Panc1 (cell line): ENCODE results near the gene CNPY4. TPM values are rescaled to one million over a fixed set of nuclear protein-coding genes. Genes with fewer than 3 reads are reported as not detected.
"Not testable (repeated sequence)": the region's sequence is repeated elsewhere in the genome, so short reads cannot be mapped to it uniquely, and the experiment has no call there.

Experiments
- ATAC-seq: fragments of 200-7000 bp; cut with Tn5 transposase; 2 replicates; pipeline ENCODE4 v1.9.1; 2020; ENCODE audit warnings: mild to moderate bottlenecking, moderate library complexity
- BruUV-seq: library from RNA; stranded (reverse); fragments of 400-500 nt; replicated peaks from 2 replicates; lab custom pipeline; 2021; lab: Mats Ljungman, UMichigan
- CTCF ChIA-PET: fragments of 300-600 bp; sonication (Branson Sonifier 250); formaldehyde crosslinking; loops from one replicate; lab custom pipeline; 2022; ENCODE audit warnings: antibody characterized with exemption; lab: Charles Lee
- POLR2A ChIA-PET: fragments of 300-600 bp; sonication (Branson Sonifier 250); formaldehyde crosslinking; loops from one replicate; lab custom pipeline; 2022; ENCODE audit warnings: antibody characterized with exemption; lab: Charles Lee
- DNase-seq: peaks from one replicate; pipeline ENCODE4 v3.0.0-alpha.2; 2010; ENCODE audit warnings: low read depth, low spot score
- H3K27ac ChIP-seq: 2 replicates; pipeline ENCODE4 v1.5.1; 2011; ENCODE audit warnings: mild to moderate bottlenecking, low read length, inconsistent platforms
- H3K27me3 ChIP-seq: fragments of 200-500 bp; sonication (Bioruptor generic); 2 replicates; pipeline ENCODE4 v1.6.0; 2014; ENCODE audit warnings: low read length, inconsistent platforms; ENCODE audit not compliant: control insufficient read depth, insufficient read depth
- H3K36me3 ChIP-seq: fragments of 200-500 bp; sonication (Bioruptor generic); 2 replicates; pipeline ENCODE4 v1.5.1; 2014; ENCODE audit warnings: inconsistent platforms, mild to moderate bottlenecking, low read length, moderate library complexity; ENCODE audit not compliant: control insufficient read depth, insufficient read depth
- H3K4me1 ChIP-seq: 2 replicates; pipeline ENCODE4 v1.5.1; 2011; ENCODE audit warnings: inconsistent platforms, mild to moderate bottlenecking, low read length, moderate library complexity; ENCODE audit not compliant: control insufficient read depth, insufficient read depth
- H3K4me3 ChIP-seq, 2 experiments: 2 replicates each; pipeline ENCODE4 v1.5.1; 2011 to 2012; ENCODE audit warnings: low read depth in 2 of 2, low read length in 2 of 2, mild to moderate bottlenecking in 2 of 2, inconsistent platforms in 1 of 2, moderate library complexity in 1 of 2
- H3K9me3 ChIP-seq: fragments of 200-500 bp; sonication (Bioruptor generic); 2 replicates; pipeline ENCODE4 v1.5.1; 2014; ENCODE audit warnings: low read depth, mild to moderate bottlenecking, inconsistent platforms, low read length, moderate library complexity; ENCODE audit not compliant: control insufficient read depth, insufficient read depth
- CTCF ChIP-seq: fragments of 450-650 bp; IDR thresholded peaks from 2 replicates; pipeline ENCODE4 v1.5.1; 2017; ENCODE audit warnings: mild to moderate bottlenecking
- POLR2AphosphoS5 ChIP-seq: IDR thresholded peaks from 2 replicates; pipeline ENCODE4 v1.6.1; 2012; ENCODE audit warnings: mild to moderate bottlenecking, low read depth, low read length, moderate library complexity
- REST ChIP-seq, 2 experiments: IDR thresholded peaks; 2 replicates each; pipeline ENCODE4 v1.6.1; 2011 to 2012; ENCODE audit warnings: low read depth in 2 of 2, control low read depth in 1 of 2, low read length in 1 of 2, mild to moderate bottlenecking in 1 of 2, moderate library complexity in 1 of 2; ENCODE audit not compliant: insufficient read depth in 1 of 2
- SIN3A ChIP-seq: IDR thresholded peaks from 2 replicates; pipeline ENCODE4 v1.6.1; 2012; ENCODE audit warnings: low read depth, mild to moderate bottlenecking, low read length, moderate library complexity, borderline replicate concordance; ENCODE audit not compliant: insufficient read depth
- TCF7L2 ChIP-seq: IDR thresholded peaks from 2 replicates; pipeline ENCODE4 v1.6.1; 2011; ENCODE audit warnings: mild to moderate bottlenecking, low read depth, low read length, inconsistent platforms
- in situ Hi-C: cut with HindIII; loops from 2 replicates; pipeline ENCODE4 v1.10.0; 2016; ENCODE audit warnings: low sequenced_read_pairs, low pct_unique_long_range_greater_than_20kb
- intact Hi-C: fragments of 100-400 bp; cut with micrococcal nuclease; formaldehyde crosslinking; loops from one replicate; pipeline ENCODE4 v1.10.0; 2022; ENCODE audit not compliant: unreplicated experiment
- total RNA-seq: library from RNA; stranded (reverse); gene quantifications from one replicate; pipeline ENCODE4 v1.2.1, GENCODE V29; 2021; ENCODE audit not compliant: unreplicated experiment

The CNPY4 gene
- total RNA-seq, 1 experiment from 2014 or later, result 12.6 TPM

GRCh38 chr7:100128637-100128963 lies 9.2 kb downstream of the CNPY4 start:
- no peak overlapping the region for H3K27ac ChIP-seq
- peaks cover 18% of the 10 kb centered on the region for H3K4me1 ChIP-seq
- POLR2A ChIA-PET, result interaction anchor here (0.8 to 1.0 kb wide), 2 partner anchors 28 to 82 kb away, joined by 3 to 5 read pairs; partner anchors contain the start of genes AP4M1 and MCM7
- H3K27me3 ChIP-seq, result no peaks in the 10 kb centered on the region
- CTCF ChIA-PET, result interaction anchor here (0.9 kb wide), 1 partner anchor 9 kb away, joined by 4 read pairs; no protein-coding TSS in a partner anchor
- H3K9me3 ChIP-seq, result no peaks in the 10 kb centered on the region
- TF ChIP-seq POLR2AphosphoS5 (no peak), TCF7L2 (no peak), CTCF (no peak), REST (IDR thresholded peaks at IDR 0.05; ENCODE audit: insufficient read depth in 1 of 2, low read depth in 2 of 2, low read length in 1 of 2) (no peak), SIN3A (no peak)
- peak overlapping the region in 1 of 2 experiments; percentile 98; a peak in 2 of 4 replicates for H3K4me3 ChIP-seq
- ATAC-seq (no peak), DNase-seq (no peak)
- no TSS peak for BruUV-seq
- H3K36me3 ChIP-seq, result peaks cover 2% of the 10 kb centered on the region; the same call in 1 of the 2 replicates
- intact Hi-C loops, result no loop called here
- in situ Hi-C loops, result no loop called here

- POLR2A ChIA-PET, ATAC-seq, H3K27me3 ChIP-seq, DNase-seq, H3K9me3 ChIP-seq, BruUV-seq, H3K4me3 ChIP-seq, in situ Hi-C loops, H3K27ac ChIP-seq, CTCF ChIA-PET, H3K36me3 ChIP-seq: not testable (repeated sequence)
- intact Hi-C loops, result loop anchor here (5.0 kb wide), 1 partner anchor 87 kb away; the partner anchor contains the start of gene PVRIG
- peaks cover 12% of the 10 kb centered on the region for H3K4me1 ChIP-seq
These were observed 10.8 kb downstream of the CNPY4 start for GRCh38 chr7:100130220-100130607.
